HepG2 (cell line): ENCODE data around the gene KIF9. TPM values are rescaled to one million over a fixed set of nuclear protein-coding genes. Genes with fewer than 3 reads are reported as not detected.

Experiments
- CREM ChIP-seq, 2 experiments: sonication (generic) in 1 of 2; formaldehyde crosslinking in 1 of 2; IDR thresholded peaks; 2 replicates each; pipeline versions ENCODE4 v1.4.0 to v1.6.1; 2016 to 2020; ENCODE audit warnings: antibody characterized with exemption in 1 of 2, mild to moderate bottlenecking in 1 of 2, missing genetic modification reagents in 1 of 2
- DMAP1 ChIP-seq: IDR thresholded peaks from 2 replicates; pipeline ENCODE4 v1.6.1; 2016
- EP300 ChIP-seq, 3 experiments: sonication (generic) in 1 of 3; formaldehyde crosslinking in 1 of 3; IDR thresholded peaks; 2 replicates each; pipeline versions ENCODE4 v1.5.1 to v1.6.1; 2011 to 2020; ENCODE audit warnings: low read depth in 2 of 3, low read length in 2 of 3, borderline replicate concordance in 1 of 3, improper control_type of control experiment in 1 of 3, mild to moderate bottlenecking in 1 of 3, missing genetic modification reagents in 1 of 3, moderate library complexity in 1 of 3
- MTF1 ChIP-seq: sonication (generic); formaldehyde crosslinking; IDR thresholded peaks from 2 replicates; pipeline ENCODE4 v1.5.0; 2020; ENCODE audit warnings: missing genetic modification reagents
- NCOA2 ChIP-seq: sonication (generic); formaldehyde crosslinking; IDR thresholded peaks from 2 replicates; pipeline ENCODE4 v1.8.0; 2022; ENCODE audit warnings: inconsistent platforms
- PHB2 ChIP-seq: fragments of 450-650 bp; IDR thresholded peaks from 2 replicates; pipeline ENCODE4 v1.6.1; 2018; ENCODE audit not compliant: partially characterized antibody
- RFX5 ChIP-seq: IDR thresholded peaks from 2 replicates; pipeline ENCODE4 v1.6.1; 2011; ENCODE audit warnings: low read depth, low read length, improper control_type of control experiment
- SIX4 ChIP-seq: sonication (generic); formaldehyde crosslinking; IDR thresholded peaks from 2 replicates; pipeline ENCODE4 v1.4.0; 2020; ENCODE audit warnings: missing genetic modification reagents
- SMYD3 ChIP-seq: sonication (generic); formaldehyde crosslinking; IDR thresholded peaks from 2 replicates; pipeline ENCODE4 v1.8.1; 2023; ENCODE audit warnings: mild to moderate bottlenecking, missing genetic modification reagents
- TCF7L2 ChIP-seq: IDR thresholded peaks from 2 replicates; pipeline ENCODE4 v1.6.1; 2011; ENCODE audit warnings: mild to moderate bottlenecking, low read depth, low read length, moderate library complexity
- ZBTB21 ChIP-seq: sonication (generic); formaldehyde crosslinking; IDR thresholded peaks from 2 replicates; pipeline ENCODE4 v1.4.0; 2020; ENCODE audit warnings: missing genetic modification reagents
- ZKSCAN8 ChIP-seq: IDR thresholded peaks from 2 replicates; pipeline ENCODE4 v1.6.1; 2016; ENCODE audit warnings: borderline replicate concordance, missing genetic modification reagents, missing compliant biosample characterization
- ZNF101 ChIP-seq: sonication (generic); formaldehyde crosslinking; IDR thresholded peaks from 2 replicates; pipeline ENCODE4 v1.4.0; 2020; ENCODE audit warnings: mild to moderate bottlenecking, low read depth, missing genetic modification reagents, borderline replicate concordance
- ZNF232 ChIP-seq: sonication (generic); formaldehyde crosslinking; IDR thresholded peaks from 2 replicates; pipeline ENCODE4 v1.4.0; 2020; ENCODE audit warnings: missing genetic modification reagents, borderline replicate concordance
- ZNF264 ChIP-seq: sonication (generic); formaldehyde crosslinking; IDR thresholded peaks from 2 replicates; pipeline ENCODE4 v1.4.0; 2020; ENCODE audit warnings: missing genetic modification reagents
- ZNF766 ChIP-seq: sonication (generic); formaldehyde crosslinking; IDR thresholded peaks from 2 replicates; pipeline ENCODE4 v1.5.0; 2020; ENCODE audit warnings: missing genetic modification reagents, borderline replicate concordance
- ZNF777 ChIP-seq: sonication (generic); formaldehyde crosslinking; IDR thresholded peaks from 2 replicates; pipeline ENCODE4 v1.4.0; 2020; ENCODE audit warnings: missing genetic modification reagents
- ZNF781 ChIP-seq: sonication (generic); formaldehyde crosslinking; IDR thresholded peaks from 2 replicates; pipeline ENCODE4 v1.5.1; 2020; ENCODE audit warnings: borderline replicate concordance, mild to moderate bottlenecking, missing genetic modification reagents; ENCODE audit errors: not compliant biosample characterization
- ZSCAN25 ChIP-seq: sonication (generic); formaldehyde crosslinking; IDR thresholded peaks from 2 replicates; pipeline ENCODE4 v1.8.0; 2022; ENCODE audit warnings: mild to moderate bottlenecking, missing genetic modification reagents
- polyA plus RNA-seq, 8 experiments: library from polyadenylated mRNA; depleted of rRNA in 3 of 8; stranded (reverse) in 7 of 8; unstranded in 1 of 8; fragments of >200 nt; fragmentation: Illumina TruSeq in 4 of 8; extraction: Trizol in 4 of 8; gene quantifications; 2 replicates each; pipeline versions ENCODE4 v1.2.1 to v1.2.3, GENCODE V29; 2011 to 2016; ENCODE audit warnings: low read depth in 4 of 8, missing spikeins in 1 of 8, mixed read lengths in 1 of 8; ENCODE audit not compliant: insufficient read depth in 1 of 8
- total RNA-seq, 5 experiments: library from RNA; depleted of rRNA; stranded (reverse); fragments of >200 nt; fragmentation: Illumina TruSeq; extraction: Trizol; gene quantifications; 2 replicates each; pipeline ENCODE4 v1.2.3, GENCODE V29; 2016; ENCODE audit warnings: low read depth in 1 of 5
- TF ChIP-seq, protein P1 (sequence below): sonication (generic); formaldehyde crosslinking; IDR thresholded peaks from 2 replicates; pipeline ENCODE4 v1.5.0; 2020; ENCODE audit warnings: missing genetic modification reagents, mild to moderate bottlenecking, borderline replicate concordance
- TF ChIP-seq, protein P2 (sequence below): sonication (generic); formaldehyde crosslinking; IDR thresholded peaks from 2 replicates; pipeline ENCODE4 v1.5.0; 2020; ENCODE audit warnings: missing genetic modification reagents, mild to moderate bottlenecking, borderline replicate concordance
- TF ChIP-seq, protein P3 (sequence below): sonication (generic); formaldehyde crosslinking; conservative IDR thresholded peaks from 2 replicates; pipeline ENCODE4 v1.8.1; 2023; ENCODE audit warnings: missing genetic modification reagents
- TF ChIP-seq, protein P4 (sequence below): sonication (generic); formaldehyde crosslinking; IDR thresholded peaks from 2 replicates; pipeline ENCODE4 v1.5.0; 2020; ENCODE audit warnings: missing genetic modification reagents, mild to moderate bottlenecking, borderline replicate concordance
- TF ChIP-seq, protein P5 (sequence below): IDR thresholded peaks from 2 replicates; pipeline ENCODE4 v1.6.1; 2016; ENCODE audit warnings: low read depth

Gene KIF9
- total and polyA plus RNA-seq, 2 of the 13 experiments (the other 11 are each of a cell fraction or from before 2014, with no cell fraction given) = 5.1 to 16.9 TPM

DNA sequence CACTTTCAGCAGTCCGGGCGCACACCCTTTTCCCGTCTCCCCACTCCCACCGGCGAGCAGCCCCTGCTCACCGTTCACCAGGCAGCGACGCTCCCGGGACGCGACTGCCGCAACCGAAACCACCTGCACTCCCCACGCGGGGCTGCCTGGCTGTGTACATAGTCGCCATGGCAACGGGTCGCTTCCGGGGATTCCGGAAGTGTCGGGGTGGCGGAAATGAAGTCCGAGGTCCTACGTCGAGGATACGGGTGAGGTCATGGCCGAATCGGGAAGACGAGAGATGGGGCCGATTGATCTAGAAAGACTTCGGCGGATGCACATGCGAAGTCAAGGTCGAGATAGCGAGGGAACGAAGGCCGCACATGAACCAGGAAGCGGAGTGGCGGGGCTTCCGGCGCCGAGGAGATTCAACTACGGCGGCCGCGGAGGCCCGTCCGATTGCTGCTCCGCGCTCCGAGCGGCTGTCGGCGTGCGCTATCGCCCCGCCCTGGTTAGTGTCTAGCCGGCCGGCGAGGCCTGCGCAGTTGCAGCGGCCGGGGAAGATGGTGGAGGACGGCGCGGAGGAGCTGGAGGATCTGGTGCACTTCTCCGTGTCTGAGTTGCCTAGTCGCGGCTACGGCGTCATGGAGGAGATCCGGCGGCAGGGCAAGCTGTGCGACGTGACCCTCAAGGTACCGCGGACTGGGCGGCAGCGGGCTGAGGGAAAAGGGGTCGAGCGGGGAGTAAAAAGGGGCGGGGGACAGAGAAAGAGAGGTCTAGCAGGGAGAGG is at the start of gene KIF9, which contains the start of gene KLHL18 (continued):
- TF ChIP-seq, protein P1, sequence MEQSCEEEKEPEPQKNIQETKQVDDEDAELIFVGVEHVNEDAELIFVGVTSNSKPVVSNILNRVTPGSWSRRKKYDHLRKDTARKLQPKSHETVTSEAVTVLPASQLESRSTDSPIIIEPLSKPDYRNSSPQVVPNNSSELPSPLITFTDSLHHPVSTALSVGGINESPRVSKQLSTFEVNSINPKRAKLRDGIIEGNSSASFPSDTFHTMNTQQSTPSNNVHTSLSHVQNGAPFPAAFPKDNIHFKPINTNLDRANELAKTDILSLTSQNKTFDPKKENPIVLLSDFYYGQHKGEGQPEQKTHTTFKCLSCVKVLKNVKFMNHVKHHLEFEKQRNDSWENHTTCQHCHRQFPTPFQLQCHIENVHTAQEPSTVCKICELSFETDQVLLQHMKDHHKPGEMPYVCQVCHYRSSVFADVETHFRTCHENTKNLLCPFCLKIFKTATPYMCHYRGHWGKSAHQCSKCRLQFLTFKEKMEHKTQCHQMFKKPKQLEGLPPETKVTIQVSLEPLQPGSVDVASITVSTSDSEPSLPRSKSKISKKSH (CRISPR knock-in tag) = peak; percentile 87
- TF ChIP-seq NCOA2 (peak; percentile 60; the same call in 1 of the 2 replicates), EP300 (IDR thresholded peaks at IDR 0.05; ENCODE audit: low read depth in 2 of 2, low read length in 2 of 2) (peak in 1 of 2 experiments; percentile 24; a peak in 2 of 4 replicates), EP300 (CRISPR knock-in tag; IDR thresholded peaks at IDR 0.05; ENCODE audit: borderline replicate concordance) (0 out of 2 replicates have a peak, but pooled peaks have one; percentile 45), TCF7L2 (no peak), ZNF264 (CRISPR knock-in tag) (peak; percentile 37; the same call in 1 of the 2 replicates), ZNF777 (CRISPR knock-in tag) (peak; percentile 96), DMAP1 (CRISPR knock-in tag) (peak; percentile 86), ZNF232 (CRISPR knock-in tag) (peak; percentile 47; the same call in 1 of the 2 replicates), MTF1 (no peak), PHB2 (no peak), ZNF766 (CRISPR knock-in tag) (no peak), ZBTB21 (peak; percentile 97), SMYD3 (CRISPR knock-in tag) (peak; percentile 78; the same call in 1 of the 2 replicates), RFX5 (no peak), ZNF781 (CRISPR knock-in tag) (no peak), ZSCAN25 (CRISPR knock-in tag) (no peak; the same call in 1 of the 2 replicates), ZKSCAN8 (peak; percentile 77; the same call in 1 of the 2 replicates), ZNF101 (CRISPR knock-in tag) (no peak), CREM (IDR thresholded peaks at IDR 0.05) (peak; percentile 86), CREM (CRISPR knock-in tag; IDR thresholded peaks at IDR 0.05) (no peak), SIX4 (CRISPR knock-in tag) (no peak)
- TF ChIP-seq, protein P2, sequence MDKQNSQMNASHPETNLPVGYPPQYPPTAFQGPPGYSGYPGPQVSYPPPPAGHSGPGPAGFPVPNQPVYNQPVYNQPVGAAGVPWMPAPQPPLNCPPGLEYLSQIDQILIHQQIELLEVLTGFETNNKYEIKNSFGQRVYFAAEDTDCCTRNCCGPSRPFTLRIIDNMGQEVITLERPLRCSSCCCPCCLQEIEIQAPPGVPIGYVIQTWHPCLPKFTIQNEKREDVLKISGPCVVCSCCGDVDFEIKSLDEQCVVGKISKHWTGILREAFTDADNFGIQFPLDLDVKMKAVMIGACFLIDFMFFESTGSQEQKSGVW (CRISPR knock-in tag) = no peak
- TF ChIP-seq, protein P3, sequence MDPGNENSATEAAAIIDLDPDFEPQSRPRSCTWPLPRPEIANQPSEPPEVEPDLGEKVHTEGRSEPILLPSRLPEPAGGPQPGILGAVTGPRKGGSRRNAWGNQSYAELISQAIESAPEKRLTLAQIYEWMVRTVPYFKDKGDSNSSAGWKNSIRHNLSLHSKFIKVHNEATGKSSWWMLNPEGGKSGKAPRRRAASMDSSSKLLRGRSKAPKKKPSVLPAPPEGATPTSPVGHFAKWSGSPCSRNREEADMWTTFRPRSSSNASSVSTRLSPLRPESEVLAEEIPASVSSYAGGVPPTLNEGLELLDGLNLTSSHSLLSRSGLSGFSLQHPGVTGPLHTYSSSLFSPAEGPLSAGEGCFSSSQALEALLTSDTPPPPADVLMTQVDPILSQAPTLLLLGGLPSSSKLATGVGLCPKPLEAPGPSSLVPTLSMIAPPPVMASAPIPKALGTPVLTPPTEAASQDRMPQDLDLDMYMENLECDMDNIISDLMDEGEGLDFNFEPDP (CRISPR knock-in tag) = no peak
- TF ChIP-seq, protein P4, sequence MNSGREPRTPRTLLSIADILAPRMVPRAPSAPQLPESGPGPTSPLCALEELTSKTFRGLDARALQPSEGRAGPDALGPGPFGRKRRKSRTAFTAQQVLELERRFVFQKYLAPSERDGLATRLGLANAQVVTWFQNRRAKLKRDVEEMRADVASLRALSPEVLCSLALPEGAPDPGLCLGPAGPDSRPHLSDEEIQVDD = no peak
- TF ChIP-seq, protein P5, sequence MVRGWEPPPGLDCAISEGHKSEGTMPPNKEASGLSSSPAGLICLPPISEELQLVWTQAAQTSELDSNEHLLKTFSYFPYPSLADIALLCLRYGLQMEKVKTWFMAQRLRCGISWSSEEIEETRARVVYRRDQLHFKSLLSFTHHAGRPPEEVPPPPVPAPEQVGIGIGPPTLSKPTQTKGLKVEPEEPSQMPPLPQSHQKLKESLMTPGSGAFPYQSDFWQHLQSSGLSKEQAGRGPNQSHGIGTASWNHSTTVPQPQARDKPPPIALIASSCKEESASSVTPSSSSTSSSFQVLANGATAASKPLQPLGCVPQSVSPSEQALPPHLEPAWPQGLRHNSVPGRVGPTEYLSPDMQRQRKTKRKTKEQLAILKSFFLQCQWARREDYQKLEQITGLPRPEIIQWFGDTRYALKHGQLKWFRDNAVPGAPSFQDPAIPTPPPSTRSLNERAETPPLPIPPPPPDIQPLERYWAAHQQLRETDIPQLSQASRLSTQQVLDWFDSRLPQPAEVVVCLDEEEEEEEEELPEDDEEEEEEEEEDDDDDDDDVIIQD (CRISPR knock-in tag) = peak; percentile 79; the same call in 1 of the 2 replicates
